K562 (cell line): Measurements from ENCODE around the gene ZNF613. TPM values are rescaled to one million over a fixed set of nuclear protein-coding genes. Genes with fewer than 3 reads are reported as not detected.
"Not testable (repeated sequence)": the region's sequence is repeated elsewhere in the genome, so short reads cannot be mapped to it uniquely, and the experiment has no call there.

Experiments
- ATAC-seq: fragments of 200-7000 bp; cut with Tn5 transposase; 3 replicates; pipeline ENCODE4 v1.9.1; 2020; ENCODE audit warnings: moderate library complexity
- BruUV-seq: library from RNA; stranded (reverse); fragments of 400-500 nt; replicated peaks from 2 replicates; lab custom pipeline; 2021; lab: Mats Ljungman, UMichigan
- CTCF ChIA-PET: fragments of 300-600 bp; formaldehyde crosslinking; extraction: SDS; loops from one replicate; lab custom pipeline; 2021; ENCODE audit warnings: low intra/inter-chr PET ratio; lab: Yijun Ruan, JAX
- POLR2A ChIA-PET: fragments of 300-600, 350-650 bp; sonication (Branson Sonifier 250); formaldehyde crosslinking; extraction: SDS; loops from one replicate; lab custom pipeline; 2021; ENCODE audit warnings: antibody characterized with exemption, inconsistent platforms; lab: Yijun Ruan, JAX
- DNase-seq, 4 experiments: peaks; one replicate each; pipeline versions ENCODE4 v3.0.0 to v3.0.0-alpha.2; 2011 to 2018; ENCODE audit warnings: low spot score in 3 of 4, mixed read lengths in 3 of 4; ENCODE audit errors: extremely low read depth in 1 of 4
- FAIRE-seq: peaks from 2 replicates; lab custom pipeline; 2011; peaks lifted over from hg19 to GRCh38; lab: Jason Lieb, UNC
- H2AFZ ChIP-seq: 2 replicates; pipeline ENCODE4 v1.6.0; 2011; ENCODE audit warnings: low read depth, low read length, control low read depth, inconsistent platforms
- H3K27ac ChIP-seq: fragments of 200-600 bp; 3 replicates; pipeline ENCODE4 v1.8.0; 2011; ENCODE audit warnings: low read depth, mild to moderate bottlenecking, control low read depth, inconsistent platforms, low read length, moderate library complexity, mixed read lengths; ENCODE audit errors: extremely low read depth
- H3K27me3 ChIP-seq, 2 experiments: fragments of 300-600 bp in 1 of 2; 2 replicates in 1 of 2; 3 replicates in 1 of 2; pipeline versions ENCODE4 v1.6.0 to v1.8.0; 2011; ENCODE audit warnings: inconsistent platforms in 2 of 2, low read length in 2 of 2, mild to moderate bottlenecking in 1 of 2, mixed read lengths in 1 of 2, moderate library complexity in 1 of 2; ENCODE audit not compliant: control insufficient read depth in 2 of 2, insufficient read depth in 2 of 2
- H3K36me3 ChIP-seq: fragments of 300-600 bp; 3 replicates; pipeline ENCODE4 v1.8.0; 2011; ENCODE audit warnings: mild to moderate bottlenecking, low read length, inconsistent platforms; ENCODE audit not compliant: control insufficient read depth, insufficient read depth
- H3K4me1 ChIP-seq, 2 experiments: fragments of 200-600 bp in 1 of 2; replicated peaks in 1 of 2; 2 replicates in 1 of 2; 3 replicates in 1 of 2; pipeline versions ENCODE4 v1.5.1 to v1.8.0; 2011; ENCODE audit warnings: inconsistent platforms in 2 of 2, low read length in 2 of 2, mild to moderate bottlenecking in 1 of 2, mixed read lengths in 1 of 2, moderate library complexity in 1 of 2; ENCODE audit not compliant: control insufficient read depth in 2 of 2, insufficient read depth in 2 of 2
- H3K4me2 ChIP-seq: 2 replicates; pipeline ENCODE4 v1.6.1; 2011; ENCODE audit warnings: low read length, control low read depth, inconsistent platforms, mixed read lengths; ENCODE audit not compliant: insufficient read depth
- H3K4me3 ChIP-seq: fragments of 200-600 bp; sonication (generic), shearing (Covaris generic); 2 replicates; pipeline ENCODE4 v1.5.1; 2016; ENCODE audit warnings: control low read depth, inconsistent platforms
- H3K79me2 ChIP-seq: fragments of 200-600 bp; 3 replicates; pipeline ENCODE4 v1.8.0; 2011; ENCODE audit warnings: low read length, inconsistent platforms; ENCODE audit not compliant: control insufficient read depth, insufficient read depth
- H3K9ac ChIP-seq, 2 experiments: 2 replicates each; pipeline versions ENCODE4 v1.6.0 to v1.6.1; 2011; ENCODE audit warnings: low read depth in 2 of 2, low read length in 2 of 2, control low read depth in 1 of 2, inconsistent platforms in 1 of 2, mild to moderate bottlenecking in 1 of 2, mixed read lengths in 1 of 2; ENCODE audit not compliant: insufficient read depth in 1 of 2
- H3K9me1 ChIP-seq: one replicate; pipeline ENCODE4 v1.6.0; 2011; ENCODE audit warnings: inconsistent platforms, mild to moderate bottlenecking, low read length, moderate library complexity; ENCODE audit not compliant: control insufficient read depth, insufficient read depth
- H3K9me3 ChIP-seq: replicated peaks from 2 replicates; pipeline ENCODE4 v1.5.1; 2011; ENCODE audit warnings: low read depth, low read length, inconsistent platforms; ENCODE audit not compliant: control insufficient read depth, insufficient read depth
- H4K20me1 ChIP-seq: replicated peaks from 2 replicates; pipeline ENCODE4 v1.6.1; 2011; ENCODE audit warnings: low read length, inconsistent platforms, mixed read lengths; ENCODE audit not compliant: control insufficient read depth, insufficient read depth
- BACH1 ChIP-seq: fragments of 200-800 bp; sonication (Bioruptor generic); IDR thresholded peaks from 2 replicates; pipeline ENCODE4 v1.6.1; 2016; ENCODE audit warnings: missing genetic modification characterization, missing compliant biosample characterization
- FOSL1 ChIP-seq: fragments of 200-800 bp; sonication (Bioruptor generic); conservative IDR thresholded peaks from 2 replicates; pipeline ENCODE4 v1.6.1; 2016; ENCODE audit warnings: missing genetic modification characterization, missing compliant biosample characterization
- MCM7 ChIP-seq, 2 experiments: fragments of 450-650 bp; IDR thresholded peaks; 2 replicates each; pipeline ENCODE4 v1.6.1; 2016 to 2018
- ZNF431 ChIP-seq: sonication (generic); formaldehyde crosslinking; IDR thresholded peaks from 2 replicates; pipeline ENCODE4 v1.8.0; 2022; ENCODE audit warnings: mild to moderate bottlenecking, missing genetic modification reagents
- WGBS: fragments of 100-300 bp; shearing (Covaris generic); methylation state at CpG from one replicate; pipeline ENCODE4 v1.1.6; 2016; ENCODE audit warnings: low coverage, mixed read lengths; ENCODE audit not compliant: insufficient coverage; ENCODE audit errors: missing lambda C conversion rate; 5-methylcytosine and 5-hydroxymethylcytosine counted together
- in situ Hi-C: fragments of 300-500 bp; cut with MboI; formaldehyde crosslinking; loops from 4 replicates; pipeline ENCODE4 v1.15.0; 2018; ENCODE audit warnings: inconsistent platforms, mixed read lengths
- intact Hi-C: fragments of 100-400 bp; cut with micrococcal nuclease; formaldehyde crosslinking; loops from 2 replicates; pipeline ENCODE4 v1.14.2; 2022
- polyA plus RNA-seq, 8 experiments: library from polyadenylated mRNA; depleted of rRNA in 4 of 8; stranded (reverse) in 5 of 8; unstranded in 3 of 8; fragments of >200 nt; fragmentation: Nextera tagmentation in 2 of 8; fragmentation: Illumina TruSeq in 1 of 8; extraction: Ambion mirVana in 2 of 8; extraction: Trizol in 1 of 8; gene quantifications; 2 replicates each; pipeline versions ENCODE4 v1.2.1 to v1.2.3, GENCODE V29; 2011 to 2014; ENCODE audit warnings: inconsistent platforms in 1 of 8, missing spikeins in 1 of 8
- total RNA-seq, 7 experiments: library from RNA; depleted of rRNA in 6 of 7; stranded (reverse); fragments of >200 nt in 6 of 7; fragmentation: Illumina TruSeq in 2 of 7; extraction: Trizol in 2 of 7; gene quantifications; 2 replicates each; pipeline versions ENCODE4 v1.2.1 to v1.2.3, GENCODE V29; 2011 to 2021; ENCODE audit warnings: low replicate concordance in 1 of 7

ZNF613 gene
- total and polyA plus RNA-seq, 9 of the 15 experiments (the other 6 are each of a cell fraction or from before 2014, with no cell fraction given): 2.1 to 4.5 (median 2.7) TPM

DNA sequence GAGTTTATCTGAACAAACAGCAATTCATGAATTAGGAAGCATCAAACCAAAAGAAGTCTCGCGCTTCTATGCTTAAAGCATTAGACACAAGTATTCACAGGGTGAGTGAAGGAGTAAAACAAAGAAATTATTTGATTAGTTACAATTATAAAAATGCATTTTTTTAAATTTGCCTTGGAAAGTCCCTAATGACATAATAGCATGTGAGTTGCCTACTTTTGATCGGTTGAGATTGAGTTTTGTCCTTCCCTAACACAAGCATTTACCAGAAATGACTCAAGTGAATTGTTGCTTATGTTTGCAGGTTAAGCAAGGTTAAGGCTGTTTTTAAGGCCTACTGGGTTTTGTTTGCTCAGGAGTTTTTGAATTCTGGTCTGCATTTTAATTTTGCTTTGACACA is 22.1 kb upstream of the ZNF613 start:
- Histone ChIP-seq H3K9me1 (no peaks in the 10 kb centered on the region), H3K79me2 (peaks cover 42% of the 10 kb centered on the region), H4K20me1 (no peaks in the 10 kb centered on the region), H3K4me3 (peak overlapping the region; percentile 62; the same call in 1 of the 2 replicates), H3K4me2 (no peak overlapping the region; the same call in 1 of the 2 replicates), H3K27me3 (no peaks in the 10 kb centered on the region), H3K9ac (peak overlapping the region in 1 of 2 experiments; percentile 85; a peak in 1 of 4 replicates), H3K4me1 (peaks cover 4 to 5% of the 10 kb centered on the region in 2 experiments; a peak in 4 of 5 replicates), H3K9me3 (peaks cover 20% of the 10 kb centered on the region), H3K27ac (no peak overlapping the region), H2AFZ (peak overlapping the region; percentile 85), H3K36me3 (peaks cover 18% of the 10 kb centered on the region)
- DNase-seq (no peak), FAIRE-seq (no peak), ATAC-seq (no peak)
- WGBS: 71% methylated on average over 3 of the region's 3 CpGs
- BruUV-seq: no TSS peak
- POLR2A ChIA-PET: no interaction called here
- peak; percentile 26; the same call in 1 of the 2 replicates for TF ChIP-seq FOSL1 (tag)
- TF ChIP-seq BACH1 (tag): peak; percentile 12; the same call in 1 of the 2 replicates
- no peak for TF ChIP-seq ZNF431 (CRISPR knock-in tag)
- no peak for TF ChIP-seq MCM7 (IDR thresholded peaks at IDR 0.05)
- CTCF ChIA-PET: no interaction called here
- in situ Hi-C loops: no loop called here
- intact Hi-C loops: no loop called here

GRCh38 chr19:51905639-51906038 is 21.6 kb upstream of the ZNF613 start:
- Histone ChIP-seq H3K36me3 (peaks cover 14% of the 10 kb centered on the region; the same call in 2 of the 3 replicates), H3K79me2 (peaks cover 37% of the 10 kb centered on the region), H3K9me3 (peaks cover 21% of the 10 kb centered on the region), H2AFZ (peak overlapping the region; percentile 85)
- H3K9ac ChIP-seq, intact Hi-C loops, DNase-seq, FAIRE-seq, H3K4me2 ChIP-seq, BruUV-seq, POLR2A ChIA-PET, ATAC-seq, H3K27ac ChIP-seq, in situ Hi-C loops, H4K20me1 ChIP-seq, CTCF ChIA-PET, H3K4me3 ChIP-seq, H3K27me3 ChIP-seq, H3K4me1 ChIP-seq, H3K9me1 ChIP-seq: not testable (repeated sequence)
- 70% methylated on average over 3 of the region's 3 CpGs for WGBS

GRCh38 chr19:51906108-51906507 is 21.2 kb upstream of the ZNF613 start:
- H3K4me1 ChIP-seq, H3K9me1 ChIP-seq, FAIRE-seq, H3K27me3 ChIP-seq, intact Hi-C loops, H3K4me3 ChIP-seq, ATAC-seq, H3K9ac ChIP-seq, DNase-seq, CTCF ChIA-PET, H3K27ac ChIP-seq, BruUV-seq, H4K20me1 ChIP-seq, POLR2A ChIA-PET, in situ Hi-C loops, H2AFZ ChIP-seq, H3K4me2 ChIP-seq: not testable (repeated sequence)
- Histone ChIP-seq H3K9me3 (peaks cover 21% of the 10 kb centered on the region), H3K79me2 (peaks cover 33% of the 10 kb centered on the region), H3K36me3 (peaks cover 10% of the 10 kb centered on the region; the same call in 2 of the 3 replicates)
- WGBS: 15% methylated on average over 9 of the region's 9 CpGs
